ENCODE results near the gene NUP133.
"Not testable (repeated sequence)": the region's sequence is repeated elsewhere in the genome, so short reads cannot be mapped to it uniquely, and the experiment has no call there.

NUP133 gene

DNA sequence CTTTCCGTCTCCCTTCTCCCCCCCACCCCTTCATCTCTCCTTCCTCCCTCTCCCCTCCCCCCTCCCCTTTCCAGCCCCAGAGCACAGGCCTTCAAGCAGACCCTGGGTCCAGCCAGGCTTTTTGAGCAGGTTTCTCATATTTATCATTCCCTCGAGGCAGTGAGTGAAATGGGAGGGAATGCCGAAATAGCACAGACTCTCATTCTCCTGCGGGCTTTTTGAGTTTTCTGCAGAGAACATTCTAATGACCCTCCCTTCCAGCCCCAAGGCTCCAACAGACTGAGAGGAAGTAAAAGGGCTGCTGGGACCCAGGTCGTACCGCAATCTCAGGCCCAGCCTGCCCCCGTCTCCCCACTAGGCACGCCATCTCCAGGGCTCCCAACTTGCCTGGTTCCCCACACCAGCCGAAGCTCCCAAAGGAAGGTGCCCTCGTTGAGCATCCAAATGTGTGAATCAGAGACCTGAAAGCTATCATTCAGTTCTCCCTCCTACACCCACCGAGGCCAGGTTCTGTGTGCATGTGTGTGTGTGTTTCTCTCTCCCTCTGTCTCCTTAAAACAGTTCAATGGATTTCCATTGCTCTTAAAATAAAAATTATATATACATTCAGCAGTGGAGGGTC lies 96.6 kb downstream of the NUP133 start:
- DNase-seq: no peak

- peak; percentile 75 for DNase-seq
Observed at GRCh38 chr1:229410692-229411433, 97.3 kb downstream of the NUP133 start.

- peak; percentile 44 for DNase-seq
Observed at GRCh38 chr1:229410370-229410691, 97.8 kb downstream of the NUP133 start.

DNA sequence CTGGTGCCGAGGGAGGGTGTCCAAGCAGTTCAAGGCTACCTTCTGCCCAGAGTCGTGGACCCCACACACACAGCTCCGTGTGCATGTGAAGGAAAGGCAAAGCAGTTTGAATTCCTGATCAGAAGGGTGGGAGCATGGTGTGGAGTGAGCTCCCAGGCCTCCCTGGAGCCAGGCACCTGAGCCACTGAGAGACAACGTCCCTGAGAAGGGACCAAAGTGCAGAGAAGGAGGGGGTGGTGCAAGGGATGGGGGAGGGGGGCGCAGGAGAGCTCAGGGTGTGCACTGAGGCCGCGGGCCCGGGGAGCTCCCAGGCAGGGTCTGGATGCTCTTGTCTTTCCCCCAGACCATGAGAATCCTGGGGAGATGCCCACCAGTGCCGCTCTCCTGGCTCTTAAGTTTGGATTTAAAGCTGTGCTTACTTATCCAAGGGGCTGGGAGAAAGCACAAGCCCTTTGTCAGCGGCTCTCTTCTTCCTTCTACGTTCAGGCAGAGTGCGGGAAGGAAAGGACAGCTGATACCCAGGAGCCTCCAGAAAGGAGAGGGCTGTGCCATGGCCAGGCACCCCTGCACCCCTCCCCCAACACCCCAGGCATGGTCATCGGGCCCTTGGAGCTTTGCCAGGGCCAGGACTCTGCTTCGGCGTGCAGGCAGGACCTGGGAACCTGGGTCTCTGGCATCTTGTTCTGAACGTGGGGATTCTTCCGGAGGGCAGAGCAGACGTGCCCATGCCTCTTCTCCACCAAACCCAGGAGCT lies 98.3 kb downstream of the NUP133 start:
- no peak for DNase-seq

DNA sequence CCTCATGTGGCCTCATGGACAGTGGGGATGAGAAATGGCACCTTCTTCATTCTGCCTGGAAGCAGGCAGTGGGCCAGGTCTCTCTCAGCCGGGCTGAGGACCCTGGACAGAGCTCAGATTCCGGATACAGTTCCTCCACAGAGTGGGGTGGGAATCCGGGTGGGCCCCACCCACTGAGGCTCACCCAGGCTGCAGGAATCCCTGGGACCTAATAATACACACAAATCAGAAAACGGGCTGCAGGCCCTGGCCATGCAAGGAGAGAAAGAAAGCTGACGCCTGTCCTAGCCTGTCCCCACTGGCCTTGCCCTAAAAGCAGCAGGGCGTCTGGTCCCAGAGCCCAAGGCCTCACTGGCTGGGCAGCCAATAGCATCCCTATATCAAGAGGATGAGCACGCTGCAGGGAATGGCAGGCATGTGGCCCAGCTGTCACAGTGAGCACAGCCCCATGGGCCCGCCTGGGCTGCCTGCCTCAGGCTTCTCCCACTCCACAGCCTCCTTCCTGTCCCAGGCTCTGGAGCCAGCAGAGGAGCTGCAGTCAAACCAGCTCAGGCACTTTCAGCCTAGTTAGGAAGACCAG lies 99.6 kb downstream of the NUP133 start:
- DNase-seq: no peak

GRCh38 chr1:229407206-229408026 lies 100.7 kb downstream of the NUP133 start:
- peak; percentile 27 for DNase-seq

- no peak for DNase-seq
Observed at GRCh38 chr1:229406798-229407197, 101.3 kb downstream of the NUP133 start.

- no peak for DNase-seq
Observed at GRCh38 chr1:229403573-229403972, 104.6 kb downstream of the NUP133 start.

GRCh38 chr1:229402993-229403392 lies 105.1 kb downstream of the NUP133 start:
- no peak for DNase-seq

DNA sequence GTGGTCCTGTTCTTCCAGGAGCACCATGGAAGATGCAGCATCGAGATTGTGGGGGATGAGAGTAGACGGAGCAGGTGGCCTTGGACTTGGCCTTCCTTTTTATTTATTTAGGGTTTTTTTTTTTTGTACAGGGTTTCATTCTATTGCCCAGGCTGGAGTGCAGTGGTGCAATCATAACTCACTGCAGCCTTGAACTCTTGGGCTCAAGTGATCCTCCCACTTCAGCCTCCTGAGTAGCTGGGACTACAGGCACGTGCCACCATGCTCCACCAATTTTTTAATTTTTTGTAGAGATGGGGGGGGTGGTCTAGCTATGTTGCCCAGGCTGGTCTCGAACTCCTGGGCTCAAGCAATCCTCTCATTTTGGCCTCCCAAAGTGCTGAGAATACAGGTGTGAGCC lies 105.8 kb downstream of the NUP133 start:
- DNase-seq: not testable (repeated sequence)

- no peak for DNase-seq
Observed at GRCh38 chr1:229397762-229398161, 110.4 kb downstream of the NUP133 start.

DNA sequence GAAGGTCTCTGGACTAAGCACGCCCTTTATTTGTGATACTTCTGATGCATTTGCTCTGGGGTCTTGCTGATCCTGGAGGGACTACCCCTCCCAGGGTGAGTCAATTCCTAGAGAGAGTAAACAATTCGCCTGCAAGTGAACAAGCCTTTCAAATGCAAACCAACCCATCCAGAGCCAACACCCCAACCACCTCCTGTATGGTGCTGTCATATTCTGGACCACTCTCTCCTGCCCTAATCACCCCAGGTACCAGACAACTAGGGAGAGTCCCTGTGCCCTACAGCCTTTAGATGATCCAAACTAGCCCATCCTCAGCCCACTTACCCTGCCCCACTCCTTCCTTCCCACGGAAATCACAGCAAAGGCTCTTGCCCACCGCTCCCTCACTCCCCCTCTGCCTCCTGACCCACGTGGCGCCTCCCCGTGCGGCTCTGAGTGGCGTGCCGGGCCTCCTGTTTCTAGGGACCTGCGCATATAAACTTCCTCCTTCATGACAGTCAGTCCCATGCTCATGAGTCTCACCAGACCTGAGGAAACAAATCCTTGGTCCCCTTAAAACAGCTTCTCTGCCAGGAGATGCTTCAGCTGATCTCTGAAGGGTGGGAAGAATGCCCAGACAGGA lies 111.4 kb downstream of the NUP133 start:
- DNase-seq: no peak

- DNase-seq: not testable (repeated sequence)
Observed at GRCh38 chr1:229394517-229394916, 113.6 kb downstream of the NUP133 start.

- no peak for DNase-seq
Observed at GRCh38 chr1:229392936-229393335, 115.2 kb downstream of the NUP133 start.

Data from hematopoietic multipotent progenitor cell treated with erythropoietin and hydrocortisone succinate and interleukin-3 and kit ligand, for 4 days (in vitro differentiated cells).